Measurements from ENCODE around the gene RXFP3.
"Not testable (repeated sequence)": the region's sequence is repeated elsewhere in the genome, so short reads cannot be mapped to it uniquely, and the experiment has no call there.

The RXFP3 gene

DNA sequence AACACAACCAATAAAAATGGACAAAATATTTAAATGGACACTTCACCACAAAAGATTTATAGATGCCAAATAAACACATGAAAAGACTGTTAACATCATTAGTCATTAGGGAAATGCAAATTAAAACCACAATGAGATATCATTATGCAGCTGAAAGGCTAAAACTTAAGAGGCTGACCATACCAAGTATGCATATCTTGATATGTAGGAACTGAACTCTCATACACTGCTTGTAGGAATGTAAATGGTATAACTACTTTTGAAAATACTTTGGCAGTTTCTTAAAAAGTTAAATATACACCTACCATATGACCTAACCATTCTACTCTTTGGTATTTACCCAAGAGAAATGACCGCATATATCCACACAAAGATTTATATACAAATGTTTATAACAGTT, 30.8 kb upstream of the RXFP3 start:
- H3K4me3 ChIP-seq (ENCODE audit: low read length) = no peak overlapping the region
- H3K36me3 ChIP-seq (ENCODE audit: control insufficient read depth, low read depth, low read length) = no peaks in the 10 kb centered on the region
- no peak overlapping the region for H3K27ac ChIP-seq (ENCODE audit: low read length)
- no peak overlapping the region for H3K9ac ChIP-seq (ENCODE audit: low read length)
- H3K9me3 ChIP-seq (ENCODE audit: control insufficient read depth, low read depth, low read length) = peaks cover 9% of the 10 kb centered on the region
- H3K4me1 ChIP-seq (ENCODE audit: control insufficient read depth, low read depth, low read length) = no peaks in the 10 kb centered on the region
- no peaks in the 10 kb centered on the region for H3K27me3 ChIP-seq (ENCODE audit: control insufficient read depth, insufficient read depth, low read length)

DNA sequence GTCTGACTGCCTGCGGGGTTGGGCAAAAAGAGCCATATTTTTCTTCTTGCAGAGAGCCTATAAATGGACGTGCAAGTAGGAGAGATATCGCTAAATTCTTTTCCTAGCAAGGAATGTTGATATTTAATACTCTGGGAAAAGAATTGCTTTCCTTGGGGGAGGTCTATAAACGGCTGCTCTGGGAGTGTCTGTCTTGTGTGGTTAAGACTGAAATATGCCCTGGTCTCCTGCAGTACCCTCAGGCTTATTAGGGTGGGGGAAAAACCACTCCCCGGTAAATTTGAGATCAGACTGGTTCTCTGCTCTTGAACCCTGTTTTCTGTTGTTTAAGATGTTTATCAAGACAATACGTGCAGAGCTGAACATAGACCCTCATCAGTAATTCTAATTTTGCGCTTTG, 29.9 kb upstream of the RXFP3 start:
- not testable (repeated sequence) for H3K36me3 ChIP-seq (ENCODE audit: control insufficient read depth, low read depth, low read length); H3K27me3 ChIP-seq (ENCODE audit: control insufficient read depth, insufficient read depth, low read length); H3K27ac ChIP-seq (ENCODE audit: low read length); H3K9me3 ChIP-seq (ENCODE audit: control insufficient read depth, low read depth, low read length); H3K4me1 ChIP-seq (ENCODE audit: control insufficient read depth, low read depth, low read length); H3K9ac ChIP-seq (ENCODE audit: low read length); H3K4me3 ChIP-seq (ENCODE audit: low read length)

DNA sequence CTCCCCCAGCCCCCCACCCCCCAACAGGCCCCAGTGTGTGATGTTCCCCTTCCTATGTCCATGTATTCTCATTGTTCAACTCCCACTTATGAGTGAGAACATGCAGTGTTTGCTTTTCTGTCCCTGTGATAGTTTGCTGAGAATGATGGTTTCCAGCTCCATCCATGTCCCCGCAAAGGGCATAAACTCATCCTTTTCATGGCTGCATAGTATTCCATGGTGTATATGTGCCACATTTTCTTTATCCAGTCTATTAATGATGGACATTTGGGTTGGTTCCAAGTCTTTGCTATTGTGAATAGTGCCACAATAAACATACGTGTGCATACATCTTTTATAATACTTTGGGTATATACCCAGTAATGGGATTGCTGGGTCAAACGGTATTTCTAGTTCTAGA, 21.3 kb upstream of the RXFP3 start:
- H3K4me3 ChIP-seq (ENCODE audit: low read length); H3K36me3 ChIP-seq (ENCODE audit: control insufficient read depth, low read depth, low read length): not testable (repeated sequence)

GRCh38 chr5:33921002-33921401, 15.2 kb upstream of the RXFP3 start:
- no peak overlapping the region for H3K9ac ChIP-seq (ENCODE audit: low read length)
- H3K4me1 ChIP-seq (ENCODE audit: control insufficient read depth, low read depth, low read length) = no peaks in the 10 kb centered on the region
- no peaks in the 10 kb centered on the region for H3K36me3 ChIP-seq (ENCODE audit: control insufficient read depth, low read depth, low read length)
- H3K27ac ChIP-seq (ENCODE audit: low read length) = no peak overlapping the region
- no peak overlapping the region for H3K4me3 ChIP-seq (ENCODE audit: low read length)
- no peaks in the 10 kb centered on the region for H3K27me3 ChIP-seq (ENCODE audit: control insufficient read depth, insufficient read depth, low read length)
- no peaks in the 10 kb centered on the region for H3K9me3 ChIP-seq (ENCODE audit: control insufficient read depth, low read depth, low read length)

More for the DNA sequence above, 21.3 kb upstream of the RXFP3 start:
- H3K9ac ChIP-seq (ENCODE audit: low read length); H3K27ac ChIP-seq (ENCODE audit: low read length); H3K9me3 ChIP-seq (ENCODE audit: control insufficient read depth, low read depth, low read length); H3K4me1 ChIP-seq (ENCODE audit: control insufficient read depth, low read depth, low read length); H3K27me3 ChIP-seq (ENCODE audit: control insufficient read depth, insufficient read depth, low read length): not testable (repeated sequence)

GRCh38 chr5:33925278-33925677, 10.9 kb upstream of the RXFP3 start:
- H3K9me3 ChIP-seq (ENCODE audit: control insufficient read depth, low read depth, low read length) = no peaks in the 10 kb centered on the region
- no peak overlapping the region for H3K4me3 ChIP-seq (ENCODE audit: low read length)
- no peaks in the 10 kb centered on the region for H3K36me3 ChIP-seq (ENCODE audit: control insufficient read depth, low read depth, low read length)
- H3K27me3 ChIP-seq (ENCODE audit: control insufficient read depth, insufficient read depth, low read length) = no peaks in the 10 kb centered on the region
- no peak overlapping the region for H3K27ac ChIP-seq (ENCODE audit: low read length)
- peaks cover 16% of the 10 kb centered on the region for H3K4me1 ChIP-seq (ENCODE audit: control insufficient read depth, low read depth, low read length)
- H3K9ac ChIP-seq (ENCODE audit: low read length) = no peak overlapping the region

GRCh38 chr5:33927685-33928084, 8.5 kb upstream of the RXFP3 start:
- H3K9ac ChIP-seq (ENCODE audit: low read length) = no peak overlapping the region
- H3K27ac ChIP-seq (ENCODE audit: low read length) = no peak overlapping the region
- H3K9me3 ChIP-seq (ENCODE audit: control insufficient read depth, low read depth, low read length) = no peaks in the 10 kb centered on the region
- no peaks in the 10 kb centered on the region for H3K27me3 ChIP-seq (ENCODE audit: control insufficient read depth, insufficient read depth, low read length)
- no peak overlapping the region for H3K4me3 ChIP-seq (ENCODE audit: low read length)
- peaks cover 28% of the 10 kb centered on the region for H3K4me1 ChIP-seq (ENCODE audit: control insufficient read depth, low read depth, low read length)
- H3K36me3 ChIP-seq (ENCODE audit: control insufficient read depth, low read depth, low read length) = no peaks in the 10 kb centered on the region

DNA sequence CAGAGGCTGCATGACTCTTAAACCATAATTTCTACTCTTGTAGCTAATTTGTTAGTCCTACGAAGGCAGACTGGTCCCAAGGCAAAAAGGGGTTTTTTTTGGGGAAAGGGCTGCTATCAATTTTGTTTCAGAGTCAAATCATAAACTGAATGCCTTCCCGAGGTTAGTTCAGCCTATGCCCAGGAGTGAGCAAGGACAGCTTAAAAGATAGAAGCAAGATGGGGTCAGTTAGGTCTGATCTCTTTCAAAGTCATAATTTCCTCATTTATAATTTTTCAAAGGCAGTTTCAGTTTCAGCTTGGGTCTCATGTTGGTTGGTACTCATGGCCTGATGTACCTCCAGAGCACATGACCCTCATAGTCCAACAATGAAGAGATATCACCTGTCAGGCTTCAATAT, 7.9 kb upstream of the RXFP3 start:
- H3K4me1 ChIP-seq (ENCODE audit: control insufficient read depth, low read depth, low read length) = peaks cover 28% of the 10 kb centered on the region
- no peak overlapping the region for H3K4me3 ChIP-seq (ENCODE audit: low read length)
- no peaks in the 10 kb centered on the region for H3K27me3 ChIP-seq (ENCODE audit: control insufficient read depth, insufficient read depth, low read length)
- H3K9me3 ChIP-seq (ENCODE audit: control insufficient read depth, low read depth, low read length) = no peaks in the 10 kb centered on the region
- no peak overlapping the region for H3K27ac ChIP-seq (ENCODE audit: low read length)
- no peaks in the 10 kb centered on the region for H3K36me3 ChIP-seq (ENCODE audit: control insufficient read depth, low read depth, low read length)
- no peak overlapping the region for H3K9ac ChIP-seq (ENCODE audit: low read length)

GRCh38 chr5:33929925-33930690, 6.1 kb upstream of the RXFP3 start:
- H3K27ac ChIP-seq (ENCODE audit: low read length) = no peak overlapping the region
- no peak overlapping the region for H3K4me3 ChIP-seq (ENCODE audit: low read length)
- H3K36me3 ChIP-seq (ENCODE audit: control insufficient read depth, low read depth, low read length) = no peaks in the 10 kb centered on the region
- no peaks in the 10 kb centered on the region for H3K9me3 ChIP-seq (ENCODE audit: control insufficient read depth, low read depth, low read length)
- no peaks in the 10 kb centered on the region for H3K27me3 ChIP-seq (ENCODE audit: control insufficient read depth, insufficient read depth, low read length)
- H3K4me1 ChIP-seq (ENCODE audit: control insufficient read depth, low read depth, low read length) = peaks cover 28% of the 10 kb centered on the region
- H3K9ac ChIP-seq (ENCODE audit: low read length) = no peak overlapping the region

DNA sequence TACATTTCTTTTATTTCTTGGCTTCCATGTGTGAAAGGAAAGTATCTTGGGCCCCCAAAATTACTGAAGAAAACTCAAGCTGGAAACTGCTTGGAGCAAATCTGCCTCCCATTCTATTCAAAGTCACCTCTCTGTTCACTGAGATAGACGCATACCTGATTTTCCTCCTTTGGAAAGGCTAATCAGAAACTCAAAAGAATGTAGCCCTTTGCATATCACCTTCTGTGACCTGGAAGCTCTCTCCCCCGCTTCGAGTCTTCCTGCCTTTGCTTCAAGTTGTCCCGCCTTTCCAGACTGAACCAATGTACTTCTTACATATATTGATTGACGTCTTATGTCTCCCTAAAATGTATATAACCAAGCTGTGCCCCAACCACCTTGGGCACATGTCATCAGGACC, 5.0 kb upstream of the RXFP3 start:
- Histone ChIP-seq H3K9me3 (ENCODE audit: control insufficient read depth, low read depth, low read length) (no peaks in the 10 kb centered on the region), H3K27me3 (ENCODE audit: control insufficient read depth, insufficient read depth, low read length) (peaks cover 10% of the 10 kb centered on the region), H3K4me3 (ENCODE audit: low read length) (no peak overlapping the region), H3K4me1 (ENCODE audit: control insufficient read depth, low read depth, low read length) (peaks cover 28% of the 10 kb centered on the region), H3K27ac (ENCODE audit: low read length) (no peak overlapping the region), H3K36me3 (ENCODE audit: control insufficient read depth, low read depth, low read length) (no peaks in the 10 kb centered on the region), H3K9ac (ENCODE audit: low read length) (no peak overlapping the region)

DNA sequence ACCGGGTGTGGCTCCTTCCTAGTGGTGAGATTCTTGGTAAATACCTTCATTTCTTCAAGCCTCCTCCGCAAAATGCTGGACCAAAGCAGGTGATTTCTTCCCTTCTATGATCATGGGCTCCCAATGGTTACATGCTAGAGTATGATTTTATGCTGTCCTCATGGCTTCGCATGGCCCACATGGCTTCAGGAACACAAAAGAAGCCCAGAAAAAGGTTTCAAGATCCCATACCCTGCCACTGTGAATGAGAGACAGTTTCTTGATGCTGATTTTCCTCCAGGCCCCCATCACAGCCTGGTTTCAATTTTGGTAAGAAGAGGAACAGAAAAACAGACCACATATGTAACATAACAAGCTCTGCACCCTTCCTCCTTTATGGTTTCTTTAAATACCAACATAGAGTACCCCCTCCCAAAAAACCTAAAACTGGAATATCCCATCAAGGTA, 2.4 kb upstream of the RXFP3 start:
- no peak overlapping the region for H3K4me3 ChIP-seq (ENCODE audit: low read length)
- peaks cover 15% of the 10 kb centered on the region for H3K4me1 ChIP-seq (ENCODE audit: control insufficient read depth, low read depth, low read length)
- no peaks in the 10 kb centered on the region for H3K36me3 ChIP-seq (ENCODE audit: control insufficient read depth, low read depth, low read length)
- H3K9me3 ChIP-seq (ENCODE audit: control insufficient read depth, low read depth, low read length) = no peaks in the 10 kb centered on the region
- H3K27ac ChIP-seq (ENCODE audit: low read length) = no peak overlapping the region
- peaks cover 26% of the 10 kb centered on the region for H3K27me3 ChIP-seq (ENCODE audit: control insufficient read depth, insufficient read depth, low read length)
- H3K9ac ChIP-seq (ENCODE audit: low read length) = no peak overlapping the region

DNA sequence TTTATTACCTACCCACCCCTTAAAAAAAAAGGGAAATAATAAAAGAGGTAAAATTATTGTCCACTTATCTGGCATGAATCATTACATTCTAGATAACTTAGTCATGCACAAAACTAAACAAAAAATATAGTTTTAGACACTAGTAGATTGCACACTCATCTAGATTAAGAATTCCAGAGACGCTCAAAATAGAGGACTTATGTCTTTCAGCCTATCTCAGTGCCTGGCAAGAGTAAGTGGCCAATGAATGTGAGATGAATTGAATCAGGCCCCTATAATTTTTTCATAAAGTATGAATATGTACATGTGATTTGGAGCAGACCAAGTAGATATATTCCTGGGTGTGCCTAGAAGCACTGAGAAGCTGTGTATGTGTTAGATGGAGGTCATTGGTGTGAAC, 2.0 kb upstream of the RXFP3 start:
- Histone ChIP-seq H3K9me3 (ENCODE audit: control insufficient read depth, low read depth, low read length) (no peaks in the 10 kb centered on the region), H3K36me3 (ENCODE audit: control insufficient read depth, low read depth, low read length) (no peaks in the 10 kb centered on the region), H3K4me3 (ENCODE audit: low read length) (no peak overlapping the region), H3K27me3 (ENCODE audit: control insufficient read depth, insufficient read depth, low read length) (peaks cover 26% of the 10 kb centered on the region), H3K4me1 (ENCODE audit: control insufficient read depth, low read depth, low read length) (peaks cover 14% of the 10 kb centered on the region), H3K27ac (ENCODE audit: low read length) (no peak overlapping the region), H3K9ac (ENCODE audit: low read length) (no peak overlapping the region)

GRCh38 chr5:33936004-33936380, 194 bp upstream of the RXFP3 start:
- no peaks in the 10 kb centered on the region for H3K9me3 ChIP-seq (ENCODE audit: control insufficient read depth, low read depth, low read length)
- peak overlapping the region; percentile 72 for H3K4me3 ChIP-seq (ENCODE audit: low read length)
- H3K27me3 ChIP-seq (ENCODE audit: control insufficient read depth, insufficient read depth, low read length) = peaks cover 26% of the 10 kb centered on the region
- no peak overlapping the region for H3K27ac ChIP-seq (ENCODE audit: low read length)
- no peak overlapping the region for H3K9ac ChIP-seq (ENCODE audit: low read length)
- no peaks in the 10 kb centered on the region for H3K36me3 ChIP-seq (ENCODE audit: control insufficient read depth, low read depth, low read length)
- peaks cover 5% of the 10 kb centered on the region for H3K4me1 ChIP-seq (ENCODE audit: control insufficient read depth, low read depth, low read length)
